Muscle layer of colon (tissue), 2 donors: ENCODE data around the gene SMAD6.

Experiments used
- H3K27ac ChIP-seq: one replicate; pipeline ENCODE4 v1.7.0; 2013; ENCODE audit warnings: low read depth, mild to moderate bottlenecking, low read length, moderate library complexity
- H3K27me3 ChIP-seq, 2 donors: one replicate each; pipeline ENCODE4 v1.7.0; 2013; ENCODE audit warnings: low read length in 2 of 2, mild to moderate bottlenecking in 2 of 2; ENCODE audit not compliant: insufficient read depth in 2 of 2, control insufficient read depth in 1 of 2
- H3K36me3 ChIP-seq: one replicate; pipeline ENCODE4 v1.7.0; 2013; ENCODE audit warnings: mild to moderate bottlenecking, low read length; ENCODE audit not compliant: insufficient read depth
- H3K4me1 ChIP-seq: one replicate; pipeline ENCODE4 v1.7.0; 2013; ENCODE audit warnings: mild to moderate bottlenecking, low read length; ENCODE audit not compliant: insufficient read depth
- H3K4me3 ChIP-seq, 2 donors: one replicate each; pipeline ENCODE4 v1.7.0; 2013; ENCODE audit warnings: low read length in 2 of 2, low read depth in 1 of 2, mild to moderate bottlenecking in 1 of 2, moderate library complexity in 1 of 2
- H3K9ac ChIP-seq: one replicate; pipeline ENCODE4 v1.7.0; 2013; ENCODE audit warnings: low read length
- H3K9me3 ChIP-seq: one replicate; pipeline ENCODE4 v1.7.0; 2013; ENCODE audit warnings: mild to moderate bottlenecking, low read length
- donor health status: abdominal sarcoma.
- donor health status: Adenocarcinoma of cecum.

Gene SMAD6

DNA sequence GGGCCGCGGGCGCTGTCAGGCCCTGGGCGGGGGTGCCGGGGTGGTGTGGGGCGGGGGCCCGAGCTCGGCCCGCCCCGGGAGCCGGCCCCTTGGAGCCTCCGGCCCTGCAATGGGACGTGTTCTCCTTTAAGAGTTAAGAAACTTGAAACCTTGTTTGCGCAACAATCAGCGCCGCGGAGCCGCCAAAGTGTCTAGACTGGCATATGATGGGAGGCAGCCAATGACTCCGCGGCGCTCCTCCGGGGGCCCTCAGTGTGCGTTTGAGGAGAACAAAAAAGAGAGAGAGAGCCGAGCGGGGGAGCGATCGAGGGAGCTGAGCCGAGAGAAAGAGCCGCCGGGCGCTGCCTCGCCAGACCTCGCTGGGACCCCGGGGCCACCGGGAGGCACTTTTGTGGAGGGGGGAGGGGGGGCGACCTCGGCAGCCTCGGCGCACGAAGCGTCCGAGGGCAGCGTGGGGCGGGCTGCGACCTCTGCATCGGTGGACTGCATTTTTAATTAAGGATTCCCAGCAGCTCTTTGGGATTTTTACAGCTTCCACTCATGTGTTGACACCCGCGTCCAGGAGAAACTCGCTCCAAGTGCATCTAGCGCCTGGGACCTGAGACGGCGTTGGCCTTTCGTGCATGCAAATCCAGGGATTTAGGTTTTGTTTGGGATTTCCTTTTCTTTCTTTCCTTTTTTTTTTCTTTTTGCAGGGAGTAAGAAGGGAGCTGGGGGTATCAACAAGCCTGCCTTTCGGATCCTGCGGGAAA lies at the start of gene SMAD6:
TSS of gene SMAD6 (plus strand) at position 202 of the 752 bp plus-strand sequence. CDS start 1,023 bp downstream, outside the sequence.
- no peaks in the 10 kb centered on the region for H3K36me3 ChIP-seq
- no peaks in the 10 kb centered on the region for H3K9me3 ChIP-seq
- no peaks in the 10 kb centered on the region for H3K27me3 ChIP-seq
- no peak within 1 kb of the TSS for H3K9ac ChIP-seq
- peak within 1 kb of the TSS; percentile 90 for H3K27ac ChIP-seq
- H3K4me1 ChIP-seq, result peaks cover 42% of the 10 kb centered on the region
- H3K4me3 ChIP-seq, result peak within 1 kb of the TSS; percentile 88 to 92

GRCh38 chr15:66652806-66653205 lies 49.2 kb upstream of the SMAD6 start:
- Histone ChIP-seq H3K4me1 (peaks cover 3% of the 10 kb centered on the region), H3K27ac (no peak overlapping the region), H3K27me3 (peaks cover 0 to 17% of the 10 kb centered on the region in 2 donors)

GRCh38 chr15:66653398-66653797 lies 48.6 kb upstream of the SMAD6 start:
- Histone ChIP-seq H3K27ac (no peak overlapping the region), H3K9ac (no peak overlapping the region), H3K4me1 (peaks cover 4% of the 10 kb centered on the region), H3K4me3 (no peak overlapping the region), H3K9me3 (no peaks in the 10 kb centered on the region), H3K27me3 (peaks cover 0 to 17% of the 10 kb centered on the region in 2 donors), H3K36me3 (no peaks in the 10 kb centered on the region)

More at GRCh38 chr15:66652806-66653205, 49.2 kb upstream of the SMAD6 start:
- no peak overlapping the region for H3K9ac ChIP-seq
- no peaks in the 10 kb centered on the region for H3K36me3 ChIP-seq
- no peaks in the 10 kb centered on the region for H3K9me3 ChIP-seq
- no peak overlapping the region for H3K4me3 ChIP-seq

DNA sequence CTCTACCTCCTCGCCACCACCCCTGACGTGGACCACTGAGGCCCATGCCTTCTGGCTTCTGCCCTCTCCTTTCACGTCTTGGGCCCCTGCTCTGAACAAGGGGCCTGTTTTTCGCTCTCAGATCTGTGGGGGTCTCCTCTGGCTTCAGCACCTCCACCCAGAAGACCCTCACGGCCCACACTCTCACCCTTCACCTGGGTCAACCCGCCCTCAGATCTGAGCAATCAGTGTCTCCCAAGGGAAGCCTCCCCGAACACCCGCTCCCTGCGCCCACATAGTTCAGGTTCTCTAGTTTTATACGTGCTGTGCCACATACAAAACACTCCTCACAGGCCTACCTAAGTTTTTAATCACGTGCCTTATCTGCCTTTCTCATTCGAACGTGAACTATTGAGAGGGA lies 48.2 kb upstream of the SMAD6 start:
- Histone ChIP-seq H3K36me3 (no peaks in the 10 kb centered on the region), H3K27ac (no peak overlapping the region), H3K27me3 (peaks cover 0 to 17% of the 10 kb centered on the region in 2 donors), H3K9me3 (no peaks in the 10 kb centered on the region), H3K4me1 (peaks cover 4% of the 10 kb centered on the region), H3K4me3 (no peak overlapping the region), H3K9ac (no peak overlapping the region)

DNA sequence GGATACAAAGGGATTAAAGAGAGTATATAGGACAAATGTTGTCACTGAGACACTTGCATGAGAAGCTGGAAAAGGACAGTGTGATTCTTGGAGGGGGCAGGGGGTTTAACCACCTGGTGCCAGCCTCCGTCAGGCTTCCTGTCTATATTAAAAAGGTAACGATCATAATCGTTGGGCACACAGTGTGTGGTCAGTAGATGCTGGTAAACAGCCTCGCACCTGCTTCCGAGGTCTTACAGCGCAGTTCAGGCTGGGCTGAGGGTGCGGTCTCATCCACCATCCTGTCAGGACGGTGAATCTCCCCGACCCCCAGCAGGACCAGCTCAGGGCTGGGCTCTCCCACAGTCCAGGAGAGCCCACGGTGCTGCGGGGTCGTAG lies 47.7 kb upstream of the SMAD6 start:
- no peak overlapping the region for H3K4me3 ChIP-seq
- H3K27ac ChIP-seq, result no peak overlapping the region
- H3K36me3 ChIP-seq, result no peaks in the 10 kb centered on the region
- peaks cover 4% of the 10 kb centered on the region for H3K4me1 ChIP-seq
- H3K27me3 ChIP-seq, result peaks cover 0 to 17% of the 10 kb centered on the region in 2 donors
- H3K9ac ChIP-seq, result no peak overlapping the region
- no peaks in the 10 kb centered on the region for H3K9me3 ChIP-seq

- H3K9ac ChIP-seq, result no peak overlapping the region
- peaks cover 0 to 17% of the 10 kb centered on the region in 2 donors for H3K27me3 ChIP-seq
- no peak overlapping the region for H3K4me3 ChIP-seq
- H3K4me1 ChIP-seq, result peaks cover 4% of the 10 kb centered on the region
- H3K9me3 ChIP-seq, result no peaks in the 10 kb centered on the region
- H3K27ac ChIP-seq, result no peak overlapping the region
- H3K36me3 ChIP-seq, result no peaks in the 10 kb centered on the region
Measured at GRCh38 chr15:66654739-66655375, 47.2 kb upstream of the SMAD6 start.

- H3K27ac ChIP-seq, result no peak overlapping the region
- no peaks in the 10 kb centered on the region for H3K36me3 ChIP-seq
- H3K27me3 ChIP-seq, result peaks cover 0 to 17% of the 10 kb centered on the region in 2 donors
- H3K4me3 ChIP-seq, result no peak overlapping the region
- no peaks in the 10 kb centered on the region for H3K9me3 ChIP-seq
- H3K9ac ChIP-seq, result no peak overlapping the region
- peaks cover 4% of the 10 kb centered on the region for H3K4me1 ChIP-seq
Measured at GRCh38 chr15:66655511-66655910, 46.5 kb upstream of the SMAD6 start.

- Histone ChIP-seq H3K9me3 (no peaks in the 10 kb centered on the region), H3K36me3 (no peaks in the 10 kb centered on the region), H3K4me1 (peaks cover 4% of the 10 kb centered on the region), H3K27ac (no peak overlapping the region), H3K4me3 (no peak overlapping the region), H3K27me3 (peaks cover 0 to 17% of the 10 kb centered on the region in 2 donors), H3K9ac (no peak overlapping the region)
Measured at GRCh38 chr15:66655997-66656396, 46.0 kb upstream of the SMAD6 start.

GRCh38 chr15:66657185-66658020 lies 44.6 kb upstream of the SMAD6 start:
- Histone ChIP-seq H3K9ac (no peak overlapping the region), H3K27ac (no peak overlapping the region), H3K36me3 (no peaks in the 10 kb centered on the region), H3K27me3 (peaks cover 0 to 17% of the 10 kb centered on the region in 2 donors), H3K9me3 (no peaks in the 10 kb centered on the region), H3K4me1 (peaks cover 4% of the 10 kb centered on the region), H3K4me3 (no peak overlapping the region)

DNA sequence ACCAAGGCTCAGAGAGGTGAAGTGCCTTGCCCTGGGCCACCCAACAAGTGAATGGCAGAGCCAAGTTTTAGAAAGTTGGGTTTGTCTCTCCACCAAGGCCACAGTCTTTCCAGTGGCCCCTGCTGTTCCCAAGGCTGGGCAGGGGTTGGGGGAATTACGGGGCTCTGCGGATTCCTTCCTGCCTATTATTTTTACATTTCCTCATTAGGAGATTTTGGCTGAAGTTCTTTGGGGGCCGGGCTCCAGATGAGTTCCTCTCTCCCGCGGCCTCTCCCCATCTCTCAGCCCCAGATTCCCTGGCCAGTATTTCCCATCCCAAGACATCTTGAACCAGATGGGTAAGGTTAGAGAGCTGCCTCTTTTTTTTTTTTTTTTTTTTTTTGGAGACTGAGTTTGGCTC lies 44.0 kb upstream of the SMAD6 start:
- H3K9me3 ChIP-seq, result no peaks in the 10 kb centered on the region
- no peak overlapping the region for H3K9ac ChIP-seq
- peaks cover 0 to 17% of the 10 kb centered on the region in 2 donors for H3K27me3 ChIP-seq
- no peaks in the 10 kb centered on the region for H3K36me3 ChIP-seq
- no peak overlapping the region for H3K27ac ChIP-seq
- H3K4me1 ChIP-seq, result peaks cover 4% of the 10 kb centered on the region
- H3K4me3 ChIP-seq, result no peak overlapping the region

DNA sequence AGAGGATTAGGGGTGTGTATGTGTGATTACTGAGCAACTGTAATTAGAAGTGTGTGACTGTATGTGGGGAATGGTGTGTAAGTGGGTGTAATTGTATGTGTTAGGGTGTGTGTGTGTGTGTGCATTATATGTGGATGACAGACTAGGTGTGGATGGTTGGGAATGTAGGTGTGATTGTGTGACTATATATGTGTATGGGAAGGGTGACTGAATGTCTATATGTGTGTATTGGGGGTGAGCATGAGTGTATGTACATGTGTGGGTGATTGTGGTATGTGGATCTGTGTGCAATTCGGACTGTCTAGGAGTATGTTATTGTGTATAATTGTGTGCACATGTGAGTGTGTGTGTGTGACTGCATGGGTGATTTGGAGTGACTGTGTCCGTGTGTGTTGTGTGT lies 43.2 kb upstream of the SMAD6 start:
- peaks cover 0 to 17% of the 10 kb centered on the region in 2 donors for H3K27me3 ChIP-seq
- H3K9ac ChIP-seq, result no peak overlapping the region
- no peak overlapping the region for H3K4me3 ChIP-seq
- H3K9me3 ChIP-seq, result no peaks in the 10 kb centered on the region
- H3K36me3 ChIP-seq, result no peaks in the 10 kb centered on the region
- peaks cover 4% of the 10 kb centered on the region for H3K4me1 ChIP-seq
- no peak overlapping the region for H3K27ac ChIP-seq
